ENCODE results near the gene SUMO3. TPM values are rescaled to one million over a fixed set of nuclear protein-coding genes. Genes with fewer than 3 reads are reported as not detected.

Gene SUMO3
- total RNA-seq, 1 experiment from 2014 or later: 62.3 TPM

Other genes with a start within 250 kb of the SUMO3 start
- gene KRTAP10-4, start 244.3 kb downstream of the SUMO3 start, total RNA-seq (2022): not detected in 2 replicates
- gene KRTAP10-5, start 237.5 kb downstream of the SUMO3 start, total RNA-seq (2022): not detected in 2 replicates
- gene KRTAP10-6, start 225.6 kb downstream of the SUMO3 start, total RNA-seq (2022): not detected in 2 replicates
- not detected in 2 replicates for gene KRTAP10-7, start 217.5 kb downstream of the SUMO3 start, total RNA-seq (2022)
- gene KRTAP10-8, start 206.0 kb downstream of the SUMO3 start, total RNA-seq (2022): not detected in 2 replicates
- gene KRTAP10-9, start 191.0 kb downstream of the SUMO3 start, total RNA-seq (2022): not detected in 2 replicates
- not detected in 2 replicates for gene KRTAP10-10, start 180.7 kb downstream of the SUMO3 start, total RNA-seq (2022)
- not detected in 2 replicates for gene KRTAP10-11, start 171.6 kb downstream of the SUMO3 start, total RNA-seq (2022)
- not detected in 2 replicates for gene KRTAP12-4, start 163.4 kb downstream of the SUMO3 start, total RNA-seq (2022)
- not detected in 2 replicates for gene KRTAP12-3, start 160.1 kb downstream of the SUMO3 start, total RNA-seq (2022)
- gene KRTAP12-2, start 151.1 kb downstream of the SUMO3 start, total RNA-seq (2022): not detected in 2 replicates
- not detected in 2 replicates for gene KRTAP12-1, start 135.9 kb downstream of the SUMO3 start, total RNA-seq (2022)
- gene KRTAP10-12, start 120.9 kb downstream of the SUMO3 start, total RNA-seq (2022): not detected in 2 replicates
- gene TSPEAR, start 106.5 kb downstream of the SUMO3 start, total RNA-seq (2022): not detected in 2 replicates
- gene UBE2G2, start 16.2 kb downstream of the SUMO3 start, total RNA-seq (2022): 122 and 147 TPM in 2 replicates
- 326 and 338 TPM in 2 replicates for gene PTTG1IP, start 55.6 kb upstream of the SUMO3 start, total RNA-seq (2022)
- 24.8 and 29.3 TPM in 2 replicates for gene ITGB2, start 102.8 kb upstream of the SUMO3 start, total RNA-seq (2022)
- 40.4 and 58.7 TPM in 2 replicates for gene SLX9, start 122.0 kb upstream of the SUMO3 start, total RNA-seq (2022)